ENCODE results near the gene SLC6A3.

SLC6A3 gene

DNA sequence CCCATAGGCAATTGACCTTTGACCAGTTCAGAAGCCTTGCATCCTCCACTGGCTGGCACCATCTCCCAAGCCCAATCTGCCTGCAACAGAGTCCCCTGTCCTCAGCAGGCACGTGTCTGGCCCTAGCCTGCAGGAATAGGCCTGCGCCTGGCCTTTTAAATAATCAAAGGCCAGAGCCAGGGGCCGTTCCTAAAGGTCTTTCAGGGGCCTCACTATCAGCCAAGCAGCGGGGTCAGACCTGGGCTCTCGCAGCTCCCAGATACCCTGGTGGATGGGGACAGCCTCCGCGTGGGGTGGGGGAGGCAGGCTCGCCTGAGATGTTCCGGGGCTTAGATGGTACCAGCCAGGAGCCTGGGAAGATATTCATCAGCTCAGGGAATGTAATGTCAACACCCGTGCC is 32.6 kb downstream of the SLC6A3 start:
- H3K36me3 ChIP-seq = no peaks in the 10 kb centered on the region
- no peak overlapping the region for H3K27ac ChIP-seq
- H3K9me3 ChIP-seq = no peaks in the 10 kb centered on the region
- peaks cover 36% of the 10 kb centered on the region for H3K27me3 ChIP-seq
- TF ChIP-seq, protein P1, sequence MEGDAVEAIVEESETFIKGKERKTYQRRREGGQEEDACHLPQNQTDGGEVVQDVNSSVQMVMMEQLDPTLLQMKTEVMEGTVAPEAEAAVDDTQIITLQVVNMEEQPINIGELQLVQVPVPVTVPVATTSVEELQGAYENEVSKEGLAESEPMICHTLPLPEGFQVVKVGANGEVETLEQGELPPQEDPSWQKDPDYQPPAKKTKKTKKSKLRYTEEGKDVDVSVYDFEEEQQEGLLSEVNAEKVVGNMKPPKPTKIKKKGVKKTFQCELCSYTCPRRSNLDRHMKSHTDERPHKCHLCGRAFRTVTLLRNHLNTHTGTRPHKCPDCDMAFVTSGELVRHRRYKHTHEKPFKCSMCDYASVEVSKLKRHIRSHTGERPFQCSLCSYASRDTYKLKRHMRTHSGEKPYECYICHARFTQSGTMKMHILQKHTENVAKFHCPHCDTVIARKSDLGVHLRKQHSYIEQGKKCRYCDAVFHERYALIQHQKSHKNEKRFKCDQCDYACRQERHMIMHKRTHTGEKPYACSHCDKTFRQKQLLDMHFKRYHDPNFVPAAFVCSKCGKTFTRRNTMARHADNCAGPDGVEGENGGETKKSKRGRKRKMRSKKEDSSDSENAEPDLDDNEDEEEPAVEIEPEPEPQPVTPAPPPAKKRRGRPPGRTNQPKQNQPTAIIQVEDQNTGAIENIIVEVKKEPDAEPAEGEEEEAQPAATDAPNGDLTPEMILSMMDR (IDR thresholded peaks at IDR 0.05) = no peak
- no peaks in the 10 kb centered on the region for H3K4me1 ChIP-seq (ENCODE audit: control insufficient read depth in 1 of 2, insufficient read depth in 1 of 2, low read depth in 1 of 2, low read length in 1 of 2)
- no peak overlapping the region for H3K4me3 ChIP-seq (ENCODE audit: low read depth in 1 of 2, low read length in 1 of 2)

DNA sequence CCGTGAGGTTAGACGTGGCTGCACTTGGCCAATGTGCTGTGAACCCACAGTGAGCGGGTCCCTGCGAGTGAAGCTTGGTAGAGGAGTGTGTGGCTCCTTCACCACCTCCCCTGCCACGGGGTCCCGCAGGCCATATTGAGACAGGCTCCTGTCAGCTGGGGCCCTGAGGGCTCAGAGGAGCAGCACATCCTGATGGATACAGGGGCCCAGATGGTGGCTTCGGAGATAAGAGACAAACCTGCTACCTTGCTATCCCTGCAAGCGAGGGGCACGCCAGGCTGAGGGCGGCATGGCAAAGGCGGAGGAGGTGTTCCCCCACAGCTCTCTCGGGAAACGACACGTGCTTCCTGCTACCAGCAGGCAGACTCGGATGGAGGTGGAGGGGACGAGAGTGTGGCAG is 33.1 kb downstream of the SLC6A3 start:
- TF ChIP-seq, protein P1 (IDR thresholded peaks at IDR 0.05) = no peak
- no peaks in the 10 kb centered on the region for H3K9me3 ChIP-seq
- no peaks in the 10 kb centered on the region for H3K36me3 ChIP-seq
- H3K4me3 ChIP-seq (ENCODE audit: low read depth in 1 of 2, low read length in 1 of 2) = no peak overlapping the region
- no peaks in the 10 kb centered on the region for H3K4me1 ChIP-seq (ENCODE audit: control insufficient read depth in 1 of 2, insufficient read depth in 1 of 2, low read depth in 1 of 2, low read length in 1 of 2)
- H3K27me3 ChIP-seq = peaks cover 36% of the 10 kb centered on the region
- no peak overlapping the region for H3K27ac ChIP-seq

DNA sequence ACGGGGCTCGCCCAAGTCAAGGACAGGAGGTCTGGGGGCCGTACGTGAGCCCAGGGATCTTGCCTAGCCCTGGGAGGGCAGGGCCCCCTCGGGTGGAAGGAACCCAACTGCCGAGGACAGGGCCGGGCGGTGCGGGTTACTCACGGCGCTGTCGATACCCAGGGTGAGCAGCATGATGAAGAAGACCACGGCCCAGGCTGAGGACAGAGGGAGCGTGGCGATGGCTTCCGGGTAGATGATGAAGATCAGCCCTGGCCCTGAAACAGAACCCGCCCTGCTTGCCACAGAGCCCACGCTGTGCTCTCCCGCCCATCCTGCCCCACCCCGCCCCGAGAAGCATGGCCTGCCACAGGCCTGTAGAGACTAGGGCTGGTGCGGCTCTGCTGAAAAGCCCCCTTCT is 34.1 kb downstream of the SLC6A3 start:
- Histone ChIP-seq H3K27ac (no peak overlapping the region), H3K4me3 (ENCODE audit: low read depth in 1 of 2, low read length in 1 of 2) (no peak overlapping the region), H3K36me3 (no peaks in the 10 kb centered on the region), H3K27me3 (peaks cover 36% of the 10 kb centered on the region), H3K9me3 (no peaks in the 10 kb centered on the region), H3K4me1 (ENCODE audit: control insufficient read depth in 1 of 2, insufficient read depth in 1 of 2, low read depth in 1 of 2, low read length in 1 of 2) (no peaks in the 10 kb centered on the region)
- TF ChIP-seq, protein P1 (IDR thresholded peaks at IDR 0.05) = no peak

DNA sequence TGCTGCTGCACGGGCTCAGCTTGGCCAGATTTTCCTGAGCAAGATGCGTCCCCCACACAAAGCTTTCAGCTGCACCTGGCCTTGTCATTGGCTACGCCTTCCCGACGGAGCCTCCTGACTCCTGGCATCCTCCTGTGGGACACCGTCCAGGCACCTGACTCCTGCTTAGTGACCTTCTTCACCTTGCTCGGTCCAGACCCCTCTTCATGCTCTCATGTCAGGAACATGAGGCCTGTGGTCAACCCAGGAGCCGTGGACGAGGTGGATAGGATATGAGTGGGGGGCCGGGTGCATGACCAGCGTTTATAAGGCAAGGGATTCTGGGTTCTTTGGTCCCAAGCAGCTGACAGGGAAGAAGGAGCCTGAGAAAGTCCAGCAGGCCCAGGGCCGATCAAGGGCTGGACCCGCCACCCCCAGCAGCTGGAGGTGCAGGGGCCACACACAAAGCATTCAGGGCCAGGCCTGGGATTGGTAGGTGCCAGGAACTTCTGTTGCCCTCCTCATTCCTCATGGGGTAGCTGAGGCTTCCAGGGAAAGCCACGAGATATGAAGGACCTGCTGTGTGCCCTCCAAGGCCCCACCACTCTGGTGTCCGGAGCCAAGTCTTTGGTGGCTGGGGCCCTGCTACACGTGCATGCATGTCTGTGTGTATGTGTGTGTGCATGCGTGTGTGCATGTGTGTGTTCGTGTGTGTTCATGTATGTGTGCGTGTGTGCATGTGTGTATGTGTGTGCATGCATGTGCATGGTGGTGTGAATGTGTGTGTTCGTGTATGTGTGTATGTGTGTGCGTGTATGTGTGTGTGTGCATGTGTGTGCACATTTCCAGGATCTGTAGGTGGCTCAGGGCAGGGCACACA is 34.9 kb downstream of the SLC6A3 start:
- no peaks in the 10 kb centered on the region for H3K4me1 ChIP-seq (ENCODE audit: control insufficient read depth in 1 of 2, insufficient read depth in 1 of 2, low read depth in 1 of 2, low read length in 1 of 2)
- H3K36me3 ChIP-seq = no peaks in the 10 kb centered on the region
- no peak overlapping the region for H3K27ac ChIP-seq
- H3K9me3 ChIP-seq = no peaks in the 10 kb centered on the region
- H3K27me3 ChIP-seq = peaks cover 36% of the 10 kb centered on the region
- H3K4me3 ChIP-seq (ENCODE audit: low read depth in 1 of 2, low read length in 1 of 2) = no peak overlapping the region
- TF ChIP-seq, protein P1 (IDR thresholded peaks at IDR 0.05) = no peak

DNA sequence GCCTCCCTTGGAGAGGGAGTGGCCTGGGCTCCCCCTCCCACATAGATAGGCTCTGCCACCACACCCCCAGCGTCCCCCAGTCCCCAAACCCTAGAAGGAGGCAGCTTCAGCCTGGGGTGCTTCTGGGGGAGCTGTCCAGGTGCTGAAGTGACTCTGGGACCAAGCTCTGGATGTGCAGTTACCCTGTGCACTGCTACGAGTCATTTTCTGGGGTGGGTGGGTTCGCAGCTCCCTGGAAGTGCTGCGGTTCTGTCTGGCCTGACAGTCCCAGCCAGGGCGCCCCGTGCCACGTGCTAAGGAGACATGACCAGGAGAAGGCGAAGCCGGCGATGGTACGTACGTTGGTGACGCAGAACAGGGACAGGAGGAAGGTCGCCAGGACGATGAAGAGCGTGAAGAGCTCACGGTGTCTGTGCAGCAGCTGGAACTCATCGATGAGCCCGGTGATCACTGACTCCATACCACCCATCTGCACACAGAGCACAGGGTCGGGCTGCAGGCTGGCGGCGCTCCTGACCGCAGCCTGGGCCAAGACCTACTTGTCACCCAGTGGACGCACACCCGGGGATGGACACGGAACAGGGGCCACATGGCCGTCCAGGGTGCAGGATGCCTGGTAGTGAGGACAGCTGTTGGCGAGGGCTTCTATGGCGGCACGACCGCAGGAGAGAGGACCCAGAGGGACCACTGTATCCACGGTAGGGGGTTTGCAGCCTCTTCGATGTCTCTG is 35.7 kb downstream of the SLC6A3 start:
- H3K9me3 ChIP-seq = no peaks in the 10 kb centered on the region
- H3K27ac ChIP-seq = no peak overlapping the region
- H3K27me3 ChIP-seq = peaks cover 36% of the 10 kb centered on the region
- TF ChIP-seq, protein P1 (IDR thresholded peaks at IDR 0.05) = no peak
- H3K36me3 ChIP-seq = no peaks in the 10 kb centered on the region
- H3K4me1 ChIP-seq (ENCODE audit: control insufficient read depth in 1 of 2, insufficient read depth in 1 of 2, low read depth in 1 of 2, low read length in 1 of 2) = no peaks in the 10 kb centered on the region
- H3K4me3 ChIP-seq (ENCODE audit: low read depth in 1 of 2, low read length in 1 of 2) = no peak overlapping the region
